Activated CD4-positive, alpha-beta T cell treated with anti-CD3 and anti-CD28 coated beads, Interleukin-2, amount 50 U/mL, for 1 hour (primary cell): Measurements from ENCODE around the gene CYTH3.
"Not testable (repeated sequence)": the region's sequence is repeated elsewhere in the genome, so short reads cannot be mapped to it uniquely, and the experiment has no call there.

Experiments used
- DNase-seq: peaks from one replicate; pipeline ENCODE4 v3.0.0-alpha.2; 2020

CYTH3 gene

DNA sequence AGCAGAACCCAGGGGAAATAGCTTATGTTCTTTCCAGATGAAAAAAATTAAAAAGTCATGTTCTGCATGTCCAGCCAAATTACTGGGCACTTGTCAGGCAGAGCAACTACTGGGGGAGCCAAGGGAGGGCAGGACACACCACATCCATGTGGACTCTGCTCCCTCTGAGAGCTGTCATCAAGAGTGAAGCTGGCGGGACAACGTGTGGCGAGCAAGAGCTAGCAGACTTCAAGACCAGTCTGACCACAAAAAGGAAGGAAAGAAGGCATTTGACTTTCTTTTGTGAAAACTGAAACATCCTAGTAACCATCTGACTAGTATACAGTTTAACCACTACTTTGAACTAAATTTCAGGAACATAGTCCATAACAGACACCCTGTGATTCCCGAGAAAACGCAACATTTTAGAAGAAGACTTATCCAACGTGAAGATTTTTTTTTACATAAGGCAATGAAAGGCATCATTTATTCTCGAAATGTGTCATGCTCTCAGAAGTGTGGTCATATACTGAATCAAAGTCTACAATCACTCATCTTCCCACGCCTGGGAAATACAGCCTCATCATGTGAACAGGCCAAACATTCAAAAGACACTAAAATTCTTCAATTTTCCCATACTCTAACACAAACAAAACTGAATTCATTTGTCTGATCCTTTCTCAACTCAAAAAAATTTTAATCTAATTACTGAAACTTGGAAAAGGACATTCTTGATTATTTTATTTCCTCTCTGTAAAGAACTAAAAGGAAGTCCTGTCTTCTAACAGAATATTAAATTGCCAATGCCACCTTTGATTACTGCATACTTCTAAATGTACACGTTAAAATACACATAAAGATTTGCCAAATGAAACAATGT, 15.5 kb downstream of the CYTH3 start:
- no peak for DNase-seq

DNA sequence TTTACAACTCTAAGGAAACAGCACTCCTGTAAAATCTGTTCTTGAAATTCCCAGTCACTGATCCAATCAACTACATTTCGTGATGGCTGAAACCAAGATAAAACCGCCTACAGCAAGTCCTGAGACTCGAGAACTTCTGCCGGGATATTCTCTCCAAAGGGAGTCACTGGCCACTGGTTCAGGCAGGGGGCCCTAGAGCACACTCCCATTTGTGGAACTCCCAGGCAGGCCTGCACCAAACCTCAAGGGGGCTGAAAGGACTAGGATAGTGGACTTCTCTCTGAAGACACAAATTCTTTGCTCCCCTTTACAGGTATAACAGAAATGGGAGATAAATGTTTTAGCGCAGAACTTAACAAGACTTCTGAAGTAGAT, 16.3 kb downstream of the CYTH3 start:
- no peak for DNase-seq

DNA sequence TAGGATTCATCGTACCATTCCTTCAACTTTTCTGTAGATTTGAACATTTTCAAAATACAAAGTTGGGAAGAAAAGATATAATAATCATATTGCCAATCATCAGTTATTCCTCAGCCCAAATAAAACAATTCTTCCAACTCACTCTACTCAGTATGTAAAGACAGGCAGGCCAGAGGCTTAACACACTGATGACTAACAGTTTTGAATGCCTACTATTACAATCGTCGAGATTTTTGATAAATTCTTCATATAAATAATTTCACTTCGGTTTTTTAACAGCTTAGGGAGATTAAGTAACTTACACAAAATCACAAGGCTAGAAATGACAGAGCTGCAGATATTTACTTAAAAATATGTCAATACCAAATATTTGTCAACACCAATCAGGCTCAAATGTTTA, 17.6 kb downstream of the CYTH3 start:
- DNase-seq = no peak

GRCh38 chr7:6252748-6253147, 19.7 kb downstream of the CYTH3 start:
- DNase-seq = no peak

DNA sequence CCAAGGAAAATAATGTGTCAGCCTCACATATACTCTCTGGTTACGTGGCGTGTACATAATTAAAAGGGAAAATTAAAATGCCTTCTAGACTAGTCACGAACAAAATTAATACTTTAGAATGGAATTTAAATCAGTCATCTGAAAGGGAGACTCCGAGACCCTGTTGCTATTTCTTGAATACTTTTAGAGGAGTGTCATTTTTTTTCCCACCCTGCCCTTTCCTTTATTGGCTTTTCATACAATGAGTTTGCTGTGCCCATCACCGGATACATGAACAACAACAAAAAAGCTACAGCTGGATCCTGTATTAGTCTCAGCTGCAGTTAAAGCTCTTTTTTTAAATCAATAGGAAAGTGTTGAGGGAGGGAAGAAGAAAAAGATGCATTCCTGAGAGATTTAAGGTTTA, 20.1 kb downstream of the CYTH3 start:
- DNase-seq = no peak

- DNase-seq = no peak
Observed at GRCh38 chr7:6251653-6252052, 20.8 kb downstream of the CYTH3 start.

DNA sequence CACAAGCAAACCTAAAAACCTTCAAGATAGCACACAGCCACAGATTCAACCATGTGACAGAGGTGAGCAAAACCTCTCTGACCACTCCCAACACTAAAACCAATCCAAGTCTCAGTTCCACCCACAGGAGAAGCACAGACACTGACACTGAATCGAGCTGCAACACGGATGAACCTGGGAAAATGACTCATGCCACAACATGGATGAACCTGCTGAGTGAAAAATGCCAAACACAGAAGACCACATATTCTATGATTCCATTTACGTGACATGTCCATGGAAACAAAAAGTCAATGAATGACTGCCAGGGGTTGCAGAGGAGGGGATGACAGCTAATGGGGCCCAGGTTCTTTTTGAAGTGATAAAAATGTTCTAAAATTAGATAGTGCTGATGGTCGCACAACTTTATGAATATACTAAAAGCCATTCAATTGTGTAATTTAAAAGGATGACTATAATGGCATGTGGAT, 22.0 kb downstream of the CYTH3 start:
- no peak for DNase-seq

DNA sequence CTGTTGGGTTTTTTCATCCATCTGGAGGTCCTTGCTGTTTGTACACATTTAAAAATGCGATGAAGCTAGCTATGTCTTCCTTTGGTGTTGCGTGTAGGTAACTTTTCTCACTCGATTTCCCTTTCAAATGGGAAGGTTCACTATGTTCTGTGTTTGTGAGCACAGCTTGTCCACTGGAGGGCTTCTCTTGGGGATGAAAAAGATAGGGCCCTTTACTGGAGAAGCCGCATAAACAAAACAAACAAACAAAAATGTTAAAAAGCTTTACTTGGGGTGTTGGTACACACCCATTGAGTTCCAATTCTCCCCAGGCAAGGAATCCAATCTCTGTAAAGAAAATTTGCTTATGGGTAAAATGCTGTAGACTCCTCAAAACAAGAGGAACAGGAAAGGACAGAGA, 23.4 kb downstream of the CYTH3 start:
- no peak for DNase-seq

DNA sequence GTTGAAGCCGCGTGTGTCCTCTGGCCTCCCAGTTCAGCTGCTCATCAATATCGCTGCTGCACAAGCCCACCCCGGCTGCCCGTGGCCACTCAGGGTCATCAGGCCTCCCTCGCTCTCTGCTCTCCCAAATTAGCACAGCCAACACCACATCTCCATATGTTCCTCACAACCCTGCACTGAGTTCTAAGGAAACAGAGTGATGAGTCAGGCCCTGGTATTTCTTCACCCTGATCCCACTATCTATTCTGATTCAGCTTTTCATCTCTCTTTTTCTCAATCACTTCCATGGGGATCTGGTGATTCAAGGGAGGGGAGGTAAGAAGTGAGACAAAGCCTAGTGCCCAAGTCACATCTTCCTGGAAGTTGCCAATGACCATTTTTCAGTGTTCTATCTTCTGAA, 23.8 kb downstream of the CYTH3 start:
- DNase-seq = no peak

- DNase-seq = no peak
Observed at GRCh38 chr7:6246251-6246917, 26.0 kb downstream of the CYTH3 start.

GRCh38 chr7:6244021-6244420, 28.4 kb downstream of the CYTH3 start:
- DNase-seq = no peak

DNA sequence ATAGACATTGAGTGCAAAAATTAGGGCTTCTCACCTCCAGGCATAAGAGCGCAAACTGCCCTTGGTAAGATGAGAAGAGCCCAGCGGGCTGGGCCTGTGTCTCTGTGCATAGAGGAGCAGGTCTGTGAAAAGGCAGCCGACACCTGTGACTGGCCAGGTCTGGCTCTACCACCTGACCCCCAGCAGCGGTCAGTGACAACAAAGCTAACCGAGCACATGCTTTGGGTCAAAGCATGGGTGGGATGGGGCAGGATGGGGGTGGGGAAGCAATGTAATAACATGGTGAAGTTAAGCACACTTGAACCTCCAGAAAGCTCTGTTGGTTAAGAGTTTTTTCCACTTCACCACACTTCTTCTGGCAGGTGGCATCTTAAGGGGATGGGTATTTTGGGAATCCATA, 29.3 kb downstream of the CYTH3 start:
- DNase-seq = no peak

- no peak for DNase-seq
Observed at GRCh38 chr7:6242561-6242960, 29.9 kb downstream of the CYTH3 start.

DNA sequence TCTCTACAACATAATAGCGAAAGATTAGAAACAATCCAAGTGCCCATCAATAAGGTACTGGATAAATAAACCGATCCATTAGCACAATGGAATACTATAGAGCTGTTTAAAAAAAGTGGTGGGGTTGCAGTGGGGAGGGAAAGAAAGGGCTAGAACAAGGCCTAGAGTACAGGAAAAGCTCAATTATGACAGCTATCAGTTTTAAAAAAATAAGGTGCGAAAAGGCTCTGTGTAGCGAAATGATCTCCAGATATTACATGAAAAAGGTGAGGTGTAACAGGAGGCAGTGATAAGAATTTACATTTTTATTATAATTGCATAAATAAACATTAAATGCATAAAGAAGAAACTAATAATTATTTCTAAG, 30.8 kb downstream of the CYTH3 start:
- no peak for DNase-seq

DNA sequence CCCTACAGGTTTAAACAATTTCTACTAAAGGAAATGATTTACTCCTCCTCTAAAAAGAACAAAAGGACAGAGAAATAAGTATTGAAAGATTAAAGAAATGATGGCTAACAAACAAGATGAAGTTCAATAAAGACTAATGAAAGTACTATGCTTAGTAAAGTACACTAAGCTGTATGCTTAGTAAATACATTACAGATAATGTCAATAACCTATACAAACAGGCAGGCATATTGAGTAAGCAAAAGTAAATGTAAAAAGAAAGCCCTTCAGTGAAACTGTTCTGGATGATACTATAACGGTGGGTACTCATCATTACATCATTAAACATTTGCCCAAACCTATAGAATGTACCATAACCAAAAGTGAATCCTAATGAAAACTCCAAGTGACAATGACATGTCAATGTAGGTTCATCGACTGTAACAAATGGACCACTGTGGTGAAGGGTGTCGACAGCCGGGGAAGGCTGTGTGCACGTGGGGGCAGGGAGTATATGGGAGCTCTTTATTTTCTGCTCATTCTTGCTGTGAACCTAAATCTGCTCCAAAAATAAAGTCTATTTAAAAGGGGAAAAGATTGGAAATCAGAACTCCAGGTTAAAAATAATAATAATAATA, 34.0 kb downstream of the CYTH3 start:
- DNase-seq = no peak

GRCh38 chr7:6237730-6238129, 34.7 kb downstream of the CYTH3 start:
- DNase-seq = no peak

DNA sequence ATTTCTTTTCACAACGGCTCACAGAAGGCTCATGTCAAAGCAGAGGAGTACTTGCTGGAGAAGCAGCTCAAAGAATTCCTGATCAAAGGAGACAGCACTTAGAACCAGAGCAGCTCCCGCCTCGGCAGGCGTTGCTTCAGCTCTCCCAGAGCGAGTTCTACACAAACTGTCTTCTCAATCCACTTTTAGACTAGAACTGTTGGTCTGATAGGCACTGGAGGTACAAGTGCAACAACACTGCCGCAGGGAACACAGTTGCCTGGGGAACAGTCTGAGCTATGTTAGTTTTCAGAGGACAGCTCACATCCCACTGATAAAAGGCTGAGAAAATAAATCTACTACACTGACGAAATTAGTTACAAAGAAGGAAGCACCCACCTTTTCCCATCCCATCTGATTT, 35.4 kb downstream of the CYTH3 start:
- no peak for DNase-seq

GRCh38 chr7:6235029-6235871, 37.2 kb downstream of the CYTH3 start:
- DNase-seq = no peak

GRCh38 chr7:6234384-6234783, 38.0 kb downstream of the CYTH3 start:
- DNase-seq = no peak

- DNase-seq = no peak
Observed at GRCh38 chr7:6232534-6232933, 39.9 kb downstream of the CYTH3 start.

DNA sequence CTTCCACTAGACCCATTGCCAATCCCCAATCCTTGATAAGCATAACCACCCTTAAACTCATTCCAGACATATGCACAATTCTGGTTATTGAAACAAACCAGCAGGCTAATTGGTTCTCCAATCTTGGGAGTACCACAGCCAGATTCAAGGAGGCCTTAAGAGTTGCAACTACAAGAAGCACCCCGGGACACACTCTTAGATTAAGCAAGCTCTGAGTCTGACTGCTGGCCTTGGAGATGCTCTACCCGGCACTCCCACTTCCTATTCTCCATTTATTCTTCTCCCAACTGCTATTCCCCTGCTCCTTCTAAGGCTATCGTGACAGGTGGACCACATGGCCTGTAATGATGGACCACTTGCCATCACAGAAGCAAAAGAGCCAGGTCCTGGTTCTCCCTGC, 40.3 kb downstream of the CYTH3 start:
- DNase-seq = no peak

- DNase-seq = no peak
Observed at GRCh38 chr7:6231184-6231583, 41.2 kb downstream of the CYTH3 start.

DNA sequence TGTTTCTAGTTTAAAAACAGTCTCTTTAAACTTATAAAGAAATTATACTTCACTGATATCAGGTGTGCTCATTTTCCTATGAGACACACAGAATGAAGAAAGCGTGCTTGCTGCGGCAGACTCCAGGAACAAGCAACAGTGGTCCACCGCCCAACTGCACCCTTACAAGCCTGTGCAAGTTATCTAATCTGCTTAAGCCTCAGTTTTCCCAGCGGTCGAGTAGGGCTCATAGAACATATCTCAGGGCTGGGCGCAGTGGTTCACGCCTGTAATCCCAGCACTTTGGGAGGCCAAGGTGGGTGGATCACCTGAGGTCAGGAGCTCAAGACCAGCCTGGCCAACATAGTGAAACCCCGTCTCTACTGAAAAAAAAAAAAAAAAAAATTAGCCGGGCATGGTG, 43.1 kb downstream of the CYTH3 start:
- DNase-seq = not testable (repeated sequence)
